ENCODE data around the gene IL17C. TPM values are rescaled to one million over a fixed set of nuclear protein-coding genes. Genes with fewer than 3 reads are reported as not detected.

The IL17C gene
- total RNA-seq, 1 donor from 2014 or later: not detected

DNA sequence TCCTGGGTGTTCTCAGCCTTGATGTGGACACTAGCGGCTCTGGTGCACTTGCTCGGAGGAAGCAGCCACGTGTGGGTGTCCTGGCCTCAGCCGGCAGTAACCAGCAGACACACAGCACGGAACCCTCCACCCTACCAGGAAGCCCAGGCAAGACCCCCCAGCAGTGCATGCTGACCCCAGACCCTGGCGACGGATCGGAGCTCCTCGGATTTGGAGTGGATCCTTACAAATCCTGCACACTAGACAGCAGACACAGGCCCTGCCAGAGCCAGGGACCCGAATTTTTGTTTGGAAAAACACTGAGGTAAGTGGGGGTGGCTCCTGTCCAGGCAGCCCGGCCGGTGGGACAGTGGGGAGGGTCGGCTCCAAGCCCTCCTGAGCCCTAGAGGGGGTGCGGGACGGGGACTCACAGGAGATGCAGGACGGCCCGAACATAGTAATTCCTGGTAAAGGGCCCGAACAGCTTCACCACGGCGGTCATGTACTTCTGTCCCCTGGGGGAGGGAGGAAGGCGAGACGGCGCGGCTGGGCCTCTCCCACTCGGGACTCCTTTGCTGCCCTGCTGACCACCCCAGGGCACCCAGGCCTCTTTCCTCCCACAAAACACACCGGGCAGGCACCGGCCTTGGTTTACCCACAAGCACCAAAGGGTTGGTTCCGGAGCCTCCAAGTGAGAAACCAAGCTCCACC lies 8.1 kb downstream of the IL17C start:
- no peak for ATAC-seq

DNA sequence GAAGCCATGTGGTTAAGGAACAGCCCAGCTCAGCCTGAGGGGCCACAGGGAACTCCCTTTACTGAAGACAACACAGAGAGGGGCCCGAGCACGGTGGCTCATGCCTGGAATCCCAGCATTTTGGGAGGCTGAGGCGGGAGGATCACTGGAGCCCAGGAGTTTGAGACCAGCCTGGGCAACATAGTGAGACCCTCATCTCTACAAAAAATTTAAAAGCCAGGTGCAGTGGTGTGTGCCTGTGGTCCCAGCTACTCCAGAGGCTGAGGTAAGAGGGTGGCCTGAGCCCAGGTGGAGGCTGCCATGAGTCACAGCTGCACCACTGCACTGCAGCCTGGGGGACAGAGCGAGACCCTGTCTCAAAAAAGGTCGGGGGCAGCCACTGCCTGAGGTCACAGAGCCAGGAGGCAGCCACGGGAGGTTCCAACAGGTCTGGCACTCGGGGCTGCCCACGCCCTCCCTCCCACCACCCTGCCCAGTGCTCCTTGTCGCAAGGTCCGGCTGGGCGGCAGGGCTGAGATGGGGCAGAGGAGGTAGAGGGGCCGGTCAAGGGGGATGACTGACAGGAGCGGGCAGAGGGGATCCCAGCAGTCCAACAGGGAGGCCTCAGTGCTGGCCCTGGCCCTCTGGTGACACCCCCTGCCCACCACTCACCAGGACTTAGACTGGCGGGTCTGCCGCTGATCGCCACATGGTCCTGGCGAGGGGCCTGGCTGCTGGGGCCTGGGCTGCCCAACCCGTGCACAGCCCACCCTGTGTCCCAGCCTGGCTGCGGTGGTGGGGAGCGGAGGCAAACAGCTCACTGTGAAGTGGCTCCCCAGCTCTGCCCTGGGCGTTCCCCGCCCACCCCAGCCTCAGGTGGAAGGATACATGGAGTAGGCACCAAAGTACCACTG lies 9.1 kb downstream of the IL17C start:
- no peak for ATAC-seq

DNA sequence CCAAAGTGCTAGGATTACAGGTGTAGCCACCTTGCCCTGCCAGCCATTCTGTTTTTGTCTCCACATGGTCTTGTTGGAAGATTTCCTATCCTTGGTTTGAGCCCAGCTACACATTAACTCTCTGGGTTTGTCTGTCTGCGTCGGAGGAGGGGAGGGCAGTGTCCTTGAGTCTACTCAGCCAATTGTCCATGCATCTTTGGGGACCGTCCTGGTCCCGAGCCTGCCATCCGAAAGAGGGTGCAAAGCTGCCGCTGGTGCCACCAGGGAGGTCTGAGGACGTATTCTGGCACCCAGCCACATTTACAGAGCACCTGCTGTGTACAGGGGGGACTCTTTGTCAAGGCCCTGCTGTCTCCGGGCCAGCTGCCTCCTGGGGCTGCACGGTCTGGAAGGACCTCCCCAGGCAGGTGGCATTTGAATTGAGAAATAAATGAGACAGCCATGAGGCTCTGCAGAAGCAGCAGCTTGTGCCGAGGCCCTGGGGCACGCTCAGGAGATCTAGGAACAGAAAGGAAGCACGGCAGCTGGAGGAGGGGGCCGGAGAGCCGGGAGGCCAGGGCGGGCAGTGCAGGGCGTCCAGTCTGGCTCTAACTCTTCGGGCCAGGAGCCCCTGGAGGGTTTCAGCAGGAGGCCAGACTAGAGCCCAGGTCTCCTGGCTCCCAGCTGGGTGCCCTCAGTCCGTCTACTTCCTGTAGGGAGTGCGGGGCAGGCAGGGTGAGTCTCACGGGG lies 11.0 kb downstream of the IL17C start:
- ATAC-seq: no peak

DNA sequence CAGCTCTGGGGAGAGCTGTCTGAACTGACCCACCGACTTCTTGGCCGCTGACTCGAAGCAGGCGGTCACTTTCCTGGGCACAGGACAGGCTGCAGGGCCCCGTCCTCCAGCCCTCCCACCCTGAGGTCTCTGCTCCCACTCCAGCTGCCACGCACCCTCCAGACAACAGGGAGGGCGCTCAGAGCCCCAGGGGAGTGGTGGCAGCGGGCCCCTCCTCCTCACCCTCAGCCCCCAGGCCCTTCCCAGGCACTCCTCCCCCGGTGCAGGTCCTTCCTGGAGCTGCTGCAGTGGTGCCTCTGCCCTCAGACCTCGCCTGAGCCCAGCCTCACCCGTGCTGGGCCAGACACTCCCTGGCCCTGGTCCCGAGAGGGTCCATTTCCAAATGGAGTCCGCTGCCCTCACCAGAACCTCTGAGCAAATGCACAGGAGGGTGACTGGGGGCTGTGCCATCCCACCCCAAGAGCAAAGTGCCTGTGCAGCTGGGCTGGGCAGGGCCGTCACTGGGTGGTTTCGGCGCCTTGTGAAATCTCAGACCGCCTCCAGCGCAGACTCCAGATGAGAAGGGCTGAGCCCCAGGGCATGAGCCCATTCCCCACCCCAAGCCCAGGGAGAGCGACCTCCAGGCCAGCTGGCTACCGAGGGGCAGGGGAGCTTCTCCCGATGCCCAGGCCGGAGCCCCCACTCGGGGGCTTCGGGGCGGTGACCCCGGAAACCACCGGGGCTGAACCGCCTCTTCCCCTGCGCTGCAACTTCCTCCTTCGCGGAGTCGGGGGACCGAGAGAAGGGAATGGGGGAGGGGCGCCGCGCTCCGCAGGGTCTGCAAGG lies 11.8 kb downstream of the IL17C start:
- ATAC-seq: peak; percentile 11

- ATAC-seq: peak; percentile 84
These were observed 12.4 kb downstream of the IL17C start, which contains the start of gene CYBA for GRCh38 chr16:88650749-88651275. CYBA (minus strand) TSS chr16:88651053; CDS start chr16:88651013, 40 bp downstream.

GRCh38 chr16:88651276-88651988 lies 13.1 kb downstream of the IL17C start:
- ATAC-seq: peak; percentile 65

- ATAC-seq: no peak
These were observed 13.8 kb downstream of the IL17C start for GRCh38 chr16:88651989-88652761.

DNA sequence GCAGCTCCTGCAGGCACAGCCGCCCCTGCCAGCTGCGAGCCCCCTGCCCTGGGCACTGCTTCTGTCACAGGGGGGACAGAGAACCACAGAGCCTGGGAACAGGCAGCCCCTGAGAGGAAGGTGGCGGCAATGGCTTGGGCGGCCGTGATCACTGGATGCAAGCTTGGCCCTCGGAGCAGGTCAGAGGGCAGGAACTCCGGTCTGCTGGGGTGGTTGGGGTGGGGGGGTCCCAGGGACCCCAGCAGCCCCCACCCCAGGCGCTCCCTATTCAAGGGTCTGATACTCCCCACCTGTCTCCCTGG lies 14.3 kb downstream of the IL17C start:
- ATAC-seq: no peak

GRCh38 chr16:88653101-88653500 lies 14.7 kb downstream of the IL17C start:
- no peak for ATAC-seq

GRCh38 chr16:88653596-88654362 lies 15.4 kb downstream of the IL17C start:
- ATAC-seq: no peak

DNA sequence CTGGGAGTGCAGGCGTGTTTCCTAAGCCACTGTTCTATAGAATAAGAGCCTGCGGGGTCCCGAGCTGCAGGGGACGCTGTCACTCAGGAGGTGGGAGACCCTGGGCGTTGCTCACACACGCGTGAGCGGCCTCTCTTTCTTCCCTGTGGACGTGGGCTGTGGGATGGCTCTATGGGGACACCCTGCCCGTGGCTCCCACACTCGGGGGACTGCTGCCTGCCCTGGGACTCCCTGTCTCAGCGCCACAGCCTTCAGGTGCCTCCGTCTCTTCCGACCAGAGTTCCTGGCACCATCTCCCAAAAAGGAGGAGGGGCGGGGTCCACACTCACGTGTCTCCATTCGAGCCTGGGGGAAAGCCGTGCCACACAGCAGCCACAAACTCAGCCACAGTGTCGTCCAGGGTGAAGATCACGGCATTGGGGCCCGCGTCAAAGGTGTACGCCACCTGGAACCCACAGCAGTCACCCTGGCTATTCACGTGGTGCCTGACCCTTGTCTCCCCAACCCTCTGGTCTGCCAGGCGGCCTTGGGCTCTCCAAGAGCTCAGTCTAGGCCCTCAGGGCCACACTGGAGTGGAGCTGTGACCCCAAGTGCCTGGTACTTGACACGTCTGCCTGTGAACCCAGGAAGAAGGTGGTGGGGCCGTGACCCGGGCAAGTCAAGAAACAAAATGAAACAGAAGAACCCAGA lies 16.1 kb downstream of the IL17C start:
- no peak for ATAC-seq

DNA sequence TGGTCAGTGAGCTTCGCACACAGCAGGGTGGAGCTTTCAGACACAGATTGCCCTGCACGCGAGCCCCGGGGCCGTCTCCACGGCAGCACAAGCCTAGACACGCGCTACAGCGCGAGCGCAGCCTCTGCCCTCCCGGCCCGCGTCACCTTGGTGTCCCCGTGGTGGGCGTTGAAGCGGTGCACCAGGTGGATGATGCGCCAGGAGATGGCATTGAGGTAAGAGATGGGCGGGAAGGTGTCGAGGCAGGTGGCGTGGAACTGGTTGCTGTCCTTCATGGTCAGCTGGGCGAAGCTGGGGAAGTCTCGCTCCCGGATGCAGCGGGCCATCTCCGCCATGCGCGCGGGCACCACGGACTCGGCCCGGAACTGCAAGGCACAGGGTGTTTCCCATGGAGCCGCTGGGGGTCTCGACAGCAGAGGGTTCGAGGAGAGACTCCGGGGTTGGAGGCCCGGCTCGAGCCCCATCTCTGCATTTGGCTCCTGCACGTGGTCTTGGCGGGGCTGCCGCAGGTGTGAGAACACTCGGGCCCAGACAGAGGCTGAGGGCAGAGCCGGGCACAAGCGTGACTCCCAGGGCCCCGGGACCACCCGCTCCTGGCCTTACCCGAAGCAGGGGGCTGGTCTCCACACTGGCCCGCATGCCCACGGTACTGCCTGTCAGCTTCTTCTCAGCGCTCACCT lies 16.8 kb downstream of the IL17C start:
- no peak for ATAC-seq

GRCh38 chr16:88655733-88656281 lies 17.4 kb downstream of the IL17C start:
- no peak for ATAC-seq

DNA sequence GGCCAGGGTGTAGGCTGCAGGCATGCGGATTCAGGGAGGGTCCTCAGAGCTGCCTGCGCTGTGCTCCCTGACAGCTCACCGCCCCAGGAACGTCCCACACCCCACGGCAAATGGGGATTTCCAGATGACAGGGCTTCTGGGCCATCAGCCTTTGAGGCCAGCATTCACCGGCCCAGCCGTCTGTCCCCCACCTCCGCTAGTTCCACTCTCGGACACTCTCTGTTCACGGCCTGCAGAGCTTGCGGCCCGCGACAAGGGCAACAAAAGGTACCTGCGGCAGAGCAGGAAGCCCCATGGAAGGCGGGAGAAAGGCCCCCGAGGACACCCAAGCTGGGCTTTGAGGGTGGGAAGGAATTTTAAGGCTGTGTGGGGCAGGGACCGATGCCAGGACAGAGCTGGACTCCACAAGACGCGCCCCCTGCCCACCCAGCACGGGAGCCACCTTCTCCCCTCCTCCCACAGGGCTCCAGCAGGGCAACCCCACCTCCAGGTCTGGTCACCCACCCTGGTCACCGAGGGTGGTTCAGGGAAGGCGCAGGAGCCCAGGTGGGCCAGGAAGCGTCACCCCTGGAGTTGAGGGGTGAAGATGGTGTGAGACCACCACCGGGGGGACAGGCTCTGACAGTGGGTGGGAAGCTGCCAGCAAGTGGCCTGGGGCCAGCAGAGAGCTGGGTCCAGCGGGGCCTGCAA lies 18.1 kb downstream of the IL17C start:
- no peak for ATAC-seq

DNA sequence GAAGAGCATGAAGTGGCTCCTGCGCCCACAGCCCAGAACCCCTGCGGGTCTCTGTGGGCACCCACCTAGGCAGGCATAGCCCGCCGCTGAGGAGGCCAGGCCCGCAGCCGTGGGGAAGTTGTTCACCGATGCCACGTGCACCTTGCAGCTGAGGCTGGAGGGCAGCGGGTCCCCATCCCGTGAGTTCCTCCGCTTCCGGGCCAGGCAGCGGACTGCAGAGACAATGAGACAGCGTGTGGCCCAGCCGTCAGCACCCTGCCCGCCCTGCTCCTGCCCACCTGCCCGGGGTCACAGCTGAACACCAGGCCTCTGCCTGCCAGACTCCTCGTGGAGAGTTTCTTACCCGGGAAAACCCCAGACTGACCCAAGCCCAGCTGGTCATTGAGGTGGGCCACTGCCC lies 19.0 kb downstream of the IL17C start:
- ATAC-seq: no peak

- ATAC-seq: no peak
These were observed 20.3 kb downstream of the IL17C start for GRCh38 chr16:88658714-88659113.

DNA sequence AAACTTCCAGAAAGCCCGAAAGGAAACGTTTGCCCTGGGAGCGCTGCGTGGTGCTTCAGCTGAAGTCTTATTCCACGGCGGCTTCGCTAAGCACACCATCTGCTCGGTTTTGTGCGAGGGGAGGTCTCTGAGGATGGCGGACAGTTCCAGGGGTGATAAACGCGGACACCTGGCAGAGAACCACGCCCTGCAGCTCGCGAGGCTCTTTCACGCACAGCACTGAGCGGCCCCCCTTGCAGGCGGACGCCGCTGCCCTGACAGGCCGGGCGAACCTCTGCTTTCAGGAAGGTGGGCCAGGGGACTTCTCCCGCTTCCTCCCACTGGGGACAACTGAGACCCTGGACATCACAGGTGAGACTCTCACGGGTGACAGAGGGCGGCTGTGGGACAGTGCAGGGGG lies 20.8 kb downstream of the IL17C start:
- no peak for ATAC-seq

DNA sequence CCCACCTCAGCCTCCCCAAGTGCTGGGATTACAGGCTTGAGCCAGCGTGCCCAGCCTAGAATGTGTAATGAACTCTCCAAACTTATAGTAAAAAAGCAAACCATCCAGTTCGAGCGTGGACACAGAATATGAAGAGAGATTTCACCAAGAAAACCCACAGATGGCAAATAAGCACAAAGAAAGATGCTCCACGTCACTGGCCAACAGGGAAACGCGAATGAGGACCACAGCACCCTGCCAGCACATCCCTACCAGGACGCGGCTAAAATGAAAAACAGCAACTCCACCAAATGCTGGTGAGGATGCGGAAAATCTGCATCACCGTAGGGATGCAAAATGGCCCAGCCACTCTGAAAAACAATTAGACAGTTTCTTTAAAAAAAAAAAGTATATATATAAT lies 23.1 kb downstream of the IL17C start:
- no peak for ATAC-seq
